SH-SY5Y (cell line): ENCODE data around the gene PTPRD.

ENCODE experiments used
- GATA2 ChIP-seq: IDR thresholded peaks from 2 replicates; pipeline ENCODE4 v1.6.1; 2011; ENCODE audit warnings: mild to moderate bottlenecking, low read depth, low read length
- GATA3 ChIP-seq: IDR thresholded peaks from 2 replicates; pipeline ENCODE4 v1.6.1; 2011; ENCODE audit warnings: low read depth, mild to moderate bottlenecking, low read length, moderate library complexity

DNA sequence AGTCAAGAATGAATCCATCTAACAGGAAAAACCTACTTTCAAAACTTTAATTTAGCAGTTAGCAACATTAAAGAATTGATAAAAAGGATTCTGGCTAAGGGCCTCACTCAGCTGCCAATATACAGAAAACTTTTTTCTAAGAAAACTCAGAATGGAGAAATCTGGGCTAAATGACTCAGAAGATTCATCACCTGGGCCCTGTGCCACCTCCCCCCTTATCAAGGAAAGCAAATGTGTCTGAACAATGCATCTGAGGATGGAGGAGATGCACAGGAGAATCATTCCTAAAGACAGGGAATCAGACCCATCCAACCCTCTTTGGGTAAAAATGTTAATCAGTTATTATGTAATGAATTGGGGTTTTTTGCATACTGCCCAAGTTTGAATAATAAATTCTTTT, 2221.2 kb downstream of the PTPRD start:
- TF ChIP-seq GATA3 (no peak), GATA2 (no peak)
